B cell (primary cell): Measurements from ENCODE around the gene NVL.

Experiments
- CTCF ChIP-seq: fragments of 200-600 bp; IDR thresholded peaks from one replicate; pipeline ENCODE4 v1.8.0; 2022; ENCODE audit warnings: antibody characterized with exemption, mild to moderate bottlenecking
- EZH2 ChIP-seq: IDR thresholded peaks from 2 replicates; pipeline ENCODE4 v1.6.1; 2012; ENCODE audit warnings: borderline replicate concordance, low read depth, mild to moderate bottlenecking, moderate library complexity, low read length; ENCODE audit not compliant: insufficient read depth, poor library complexity, severe bottlenecking

- TF ChIP-seq EZH2 (no peak), CTCF (no peak)
Measured at GRCh38 chr1:224183591-224184312, 146.2 kb downstream of the NVL start.
